Psoas muscle (tissue), 8 donors: ENCODE measurements around the gene GABRB3. TPM values are rescaled to one million over a fixed set of nuclear protein-coding genes. Genes with fewer than 3 reads are reported as not detected.

Source experiments
- ATAC-seq, 4 donors: fragments of 200-7000 bp; cut with Tn5 transposase; one replicate each; pipeline ENCODE4 v1.9.1; 2020; ENCODE audit warnings: moderate library complexity in 3 of 4, mild to moderate bottlenecking in 2 of 4
- DNase-seq, 2 donors: peaks; one replicate each; pipeline ENCODE4 v3.0.0-alpha.2; 2020
- H3K27ac ChIP-seq: fragments of 200-600 bp; one replicate; pipeline ENCODE4 v1.8.0; 2022
- H3K27me3 ChIP-seq, 3 donors: fragments of 200-600 bp in 1 of 3; one replicate each; pipeline versions ENCODE4 v1.6.1 to v1.8.0; 2013 to 2022; ENCODE audit warnings: low read length in 2 of 3, mild to moderate bottlenecking in 2 of 3, moderate library complexity in 1 of 3; ENCODE audit not compliant: insufficient read depth in 3 of 3
- H3K36me3 ChIP-seq, 2 donors: fragments of 200-600 bp in 1 of 2; one replicate each; pipeline versions ENCODE4 v1.6.1 to v1.8.0; 2013 to 2022; ENCODE audit warnings: low read depth in 1 of 2, mild to moderate bottlenecking in 1 of 2, moderate library complexity in 1 of 2; ENCODE audit not compliant: insufficient read depth in 1 of 2
- H3K4me1 ChIP-seq: fragments of 200-600 bp; one replicate; pipeline ENCODE4 v1.8.0; 2022
- H3K4me3 ChIP-seq: fragments of 200-600 bp; one replicate; pipeline ENCODE4 v1.8.0; 2022; ENCODE audit warnings: mild to moderate bottlenecking
- H3K9me3 ChIP-seq: fragments of 200-600 bp; one replicate; pipeline ENCODE4 v1.8.0; 2022
- WGBS, 3 donors: extraction: QIAGEN DNeasy Blood & Tissue Kit; methylation state at CpG; one replicate each; pipeline versions ENCODE4 v1.1.6 to v1.1.7; 2013; 5-methylcytosine and 5-hydroxymethylcytosine counted together
- intact Hi-C, 2 donors: fragments of 100-400 bp; cut with DNase I; formaldehyde crosslinking; loops; one replicate each; pipeline versions ENCODE4 v1.11.0 to v1.14.2; 2022
- polyA plus RNA-seq, 3 donors: library from polyadenylated mRNA; stranded (reverse); fragments of 200-250 nt; gene quantifications; one replicate each; pipeline ENCODE4 v1.2.3, GENCODE V29; 2013
- total RNA-seq, 4 donors: library from RNA; stranded (reverse); fragmentation: NEBNext Ultra II Directional in 2 of 4; extraction: Animal tissue kit (Norgen Biotek cat#: 25700) in 2 of 4; gene quantifications; one replicate each; pipeline versions ENCODE4 v1.2.1 to v1.2.4, GENCODE V29; 2021 to 2023
- TF ChIP-seq, protein P1 (sequence below): fragments of 200-600 bp; IDR thresholded peaks from one replicate; pipeline ENCODE4 v1.8.0; 2022; ENCODE audit warnings: antibody characterized with exemption
- donor health status: healthy with polysubstance abuse.
- donor health status: DM: no; HTN: no; CAD: no; lungs with moderate emphysema.
- donor health status: Bipolar disorder and iron deficiency.
- donor health status: healthy.
- donor health status: DM: yes; HTN: yes; CAD: no.
- donor health status: DM: no; HTN: no; CAD: no.
- donor health status: DM: no; HTN: no; CAD: no.
- donor health status: DM: yes; HTN: yes; CAD: no.

The GABRB3 gene
- total and polyA plus RNA-seq, 7 donors = 0.10 to 1.0 (median 0.25) TPM

DNA sequence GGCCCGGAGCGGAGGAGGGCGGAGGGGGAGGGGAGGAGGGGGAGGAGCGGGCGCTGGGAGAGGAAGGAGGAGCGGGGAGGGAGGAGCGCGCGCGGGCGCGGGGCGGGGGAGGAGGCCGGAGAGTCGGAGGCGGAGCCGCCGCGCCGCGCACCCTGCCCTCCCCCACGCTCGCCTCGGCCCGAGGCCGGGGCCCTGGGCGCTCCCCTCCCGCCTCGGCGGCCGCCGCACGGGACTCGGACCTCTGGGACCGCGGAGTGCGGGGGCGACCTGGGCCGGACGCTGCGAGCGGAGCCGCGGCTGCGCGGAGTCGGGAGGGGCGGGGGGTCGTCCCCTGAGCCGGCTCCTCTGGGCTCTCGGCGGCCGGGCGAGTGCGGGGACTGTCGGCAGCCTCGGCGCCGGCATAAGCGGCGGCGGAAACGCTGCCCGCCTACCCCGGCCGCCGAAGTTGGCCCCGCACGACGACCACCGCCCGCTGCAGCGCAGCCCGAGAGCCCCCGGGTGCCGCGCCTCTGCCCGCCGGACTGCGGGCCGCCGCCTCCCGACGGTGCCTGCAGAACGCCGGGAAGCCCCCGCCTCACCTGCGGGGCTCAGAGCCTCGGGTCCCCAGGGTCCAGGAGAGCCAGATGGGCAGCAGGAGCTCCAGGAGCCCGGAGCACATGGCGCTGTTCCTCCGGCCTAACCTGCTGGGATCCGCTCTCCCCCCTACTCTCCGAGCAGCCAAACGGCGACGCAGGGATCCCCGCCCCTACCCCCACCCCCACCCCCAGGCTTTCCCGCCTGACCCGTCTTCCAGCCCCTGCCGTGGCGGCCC, 406 bp upstream of the GABRB3 start:
- Histone ChIP-seq H3K27ac (no peak overlapping the region), H3K4me1 (no peaks in the 10 kb centered on the region), H3K4me3 (peak overlapping the region; percentile 44), H3K27me3 (peaks cover 8 to 59% (median 9%) of the 10 kb centered on the region in 3 donors), H3K36me3 (no peaks in the 10 kb centered on the region), H3K9me3 (no peaks in the 10 kb centered on the region)
- intact Hi-C loops = no loop called here
- DNase-seq (peak; percentile 27 to 58), ATAC-seq (no peak)
- 0 to 1% (median 1%) methylated on average over 33 to 98 of the region's 102 CpGs for WGBS, 3 donors
- TF ChIP-seq, protein P1, sequence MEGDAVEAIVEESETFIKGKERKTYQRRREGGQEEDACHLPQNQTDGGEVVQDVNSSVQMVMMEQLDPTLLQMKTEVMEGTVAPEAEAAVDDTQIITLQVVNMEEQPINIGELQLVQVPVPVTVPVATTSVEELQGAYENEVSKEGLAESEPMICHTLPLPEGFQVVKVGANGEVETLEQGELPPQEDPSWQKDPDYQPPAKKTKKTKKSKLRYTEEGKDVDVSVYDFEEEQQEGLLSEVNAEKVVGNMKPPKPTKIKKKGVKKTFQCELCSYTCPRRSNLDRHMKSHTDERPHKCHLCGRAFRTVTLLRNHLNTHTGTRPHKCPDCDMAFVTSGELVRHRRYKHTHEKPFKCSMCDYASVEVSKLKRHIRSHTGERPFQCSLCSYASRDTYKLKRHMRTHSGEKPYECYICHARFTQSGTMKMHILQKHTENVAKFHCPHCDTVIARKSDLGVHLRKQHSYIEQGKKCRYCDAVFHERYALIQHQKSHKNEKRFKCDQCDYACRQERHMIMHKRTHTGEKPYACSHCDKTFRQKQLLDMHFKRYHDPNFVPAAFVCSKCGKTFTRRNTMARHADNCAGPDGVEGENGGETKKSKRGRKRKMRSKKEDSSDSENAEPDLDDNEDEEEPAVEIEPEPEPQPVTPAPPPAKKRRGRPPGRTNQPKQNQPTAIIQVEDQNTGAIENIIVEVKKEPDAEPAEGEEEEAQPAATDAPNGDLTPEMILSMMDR = no peak

DNA sequence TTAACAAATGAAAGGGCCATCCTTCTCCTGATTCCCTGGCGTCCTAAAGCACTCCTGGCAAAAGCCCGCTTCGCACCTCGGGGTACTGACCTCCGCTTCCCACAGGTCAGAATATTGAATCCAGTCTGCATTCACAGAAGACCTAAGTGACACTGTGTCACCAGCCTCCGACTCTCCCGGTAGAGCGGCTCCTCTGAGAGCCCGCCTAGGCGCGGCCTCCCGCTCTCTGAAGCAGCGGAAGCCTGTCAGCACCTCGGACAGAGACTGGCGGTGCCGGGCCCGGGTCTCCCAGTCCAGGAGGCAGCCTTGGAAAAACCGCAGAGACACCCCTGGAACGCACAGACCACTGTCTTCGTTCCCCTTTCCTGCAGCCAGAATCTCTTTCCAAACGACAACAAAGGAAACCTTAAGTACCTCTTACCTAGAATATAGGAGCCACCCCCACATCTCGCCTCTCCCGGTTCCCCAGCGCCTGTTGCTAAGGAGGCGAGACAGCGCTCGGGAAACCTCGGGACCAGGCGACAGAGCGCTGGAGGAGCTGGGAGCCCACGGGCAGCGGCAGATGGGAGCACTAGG, 1.2 kb downstream of the GABRB3 start:
- Histone ChIP-seq H3K27me3 (peaks cover 8 to 63% (median 9%) of the 10 kb centered on the region in 3 donors), H3K9me3 (no peaks in the 10 kb centered on the region), H3K27ac (no peak overlapping the region), H3K4me3 (peak overlapping the region; percentile 52), H3K36me3 (no peaks in the 10 kb centered on the region), H3K4me1 (no peaks in the 10 kb centered on the region)
- WGBS, 3 donors = 1 to 2% (median 2%) methylated on average over 32 of the region's 32 CpGs
- TF ChIP-seq, protein P1 = no peak
- DNase-seq (peak in 1 of 2 donors; percentile 15), ATAC-seq (no peak)
- intact Hi-C loops = no loop called here

DNA sequence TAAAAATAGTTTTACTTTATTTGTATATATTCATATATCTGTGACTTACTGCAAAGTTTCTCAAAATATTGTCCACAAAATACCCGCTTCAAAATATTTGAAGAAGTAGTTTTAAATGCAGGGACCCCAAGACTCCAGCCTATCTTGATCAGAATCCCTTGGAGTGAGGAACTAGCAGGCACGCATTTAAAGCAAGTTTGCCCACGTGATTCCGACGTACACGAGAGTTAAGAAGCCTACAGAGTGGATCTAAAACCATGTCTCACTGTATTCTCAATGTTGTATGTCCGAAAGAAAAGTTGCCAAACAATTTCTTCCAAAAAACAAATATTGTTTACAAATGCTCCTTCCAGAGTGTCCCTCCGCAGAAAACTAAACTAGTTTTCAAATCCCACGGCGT, 1.7 kb downstream of the GABRB3 start:
- intact Hi-C loops = no loop called here
- ATAC-seq = no peak
- Histone ChIP-seq H3K9me3 (no peaks in the 10 kb centered on the region), H3K36me3 (no peaks in the 10 kb centered on the region), H3K4me1 (no peaks in the 10 kb centered on the region), H3K27me3 (peaks cover 8 to 63% (median 9%) of the 10 kb centered on the region in 3 donors), H3K27ac (no peak overlapping the region), H3K4me3 (no peak overlapping the region)
- WGBS, 3 donors = 28 to 36% (median 31%) methylated on average over 10 of the region's 10 CpGs
- TF ChIP-seq, protein P1 = no peak
- DNase-seq = no peak

DNA sequence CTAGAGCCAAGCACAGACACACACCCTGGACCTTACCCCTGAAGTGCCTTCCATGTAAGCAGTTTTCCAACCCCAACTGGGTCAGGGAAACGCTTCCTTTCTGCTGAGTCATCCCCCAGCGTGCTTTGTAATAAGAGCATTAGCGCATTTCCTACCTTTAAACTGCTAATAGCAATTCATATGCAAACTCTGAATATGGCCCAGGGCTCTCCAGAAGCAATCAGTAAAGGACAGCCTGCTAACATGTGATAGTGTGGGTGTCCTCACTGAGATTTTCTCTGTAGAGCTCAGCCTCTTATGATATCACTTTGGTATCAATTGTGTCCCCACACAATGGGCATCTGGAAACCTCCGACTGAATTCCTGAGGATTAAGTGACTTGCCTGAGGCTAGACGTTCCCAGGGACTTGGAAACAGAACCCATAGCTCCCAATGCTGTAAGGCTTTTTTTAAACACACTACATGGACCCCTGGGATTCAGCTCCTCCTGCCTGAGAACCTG, 5.6 kb downstream of the GABRB3 start:
- H3K9me3 ChIP-seq = no peaks in the 10 kb centered on the region
- no peak overlapping the region for H3K4me3 ChIP-seq
- WGBS, 3 donors = 22 to 23% (median 23%) methylated on average over 5 of the region's 5 CpGs
- ATAC-seq (no peak), DNase-seq (no peak)
- TF ChIP-seq, protein P1 = no peak
- H3K4me1 ChIP-seq = no peaks in the 10 kb centered on the region
- H3K27me3 ChIP-seq = peaks cover 3 to 36% (median 8%) of the 10 kb centered on the region in 3 donors
- H3K27ac ChIP-seq = no peak overlapping the region
- intact Hi-C loops = no loop called here
- H3K36me3 ChIP-seq = no peaks in the 10 kb centered on the region
